Stimulated activated naive CD8-positive, alpha-beta T cell treated with anti-CD3 and anti-CD28 coated beads, Interleukin-15, Interleukin-2, amounts not matched to agents 100 ng/mL and 50 ng/mL, for 24 hours (primary cell): ENCODE measurements around the gene TM6SF1.
"Not testable (repeated sequence)": the region's sequence is repeated elsewhere in the genome, so short reads cannot be mapped to it uniquely, and the experiment has no call there.

ENCODE experiments used
- H3K27ac Mint-ChIP-seq: one replicate; pipeline ENCODE4 v1.8.0; 2021; ENCODE audit warnings: mild to moderate bottlenecking, mixed read lengths
- H3K27me3 Mint-ChIP-seq: one replicate; pipeline ENCODE4 v1.8.0; 2021; ENCODE audit warnings: mixed read lengths
- H3K36me3 Mint-ChIP-seq: one replicate; pipeline ENCODE4 v1.8.0; 2021; ENCODE audit warnings: low read depth, mixed read lengths
- H3K4me1 Mint-ChIP-seq: one replicate; pipeline ENCODE4 v1.8.0; 2021; ENCODE audit warnings: low read depth, mixed read lengths
- H3K4me3 Mint-ChIP-seq: one replicate; pipeline ENCODE4 v1.8.0; 2021; ENCODE audit warnings: mild to moderate bottlenecking, mixed read lengths
- H3K9me3 Mint-ChIP-seq: one replicate; pipeline ENCODE4 v1.8.0; 2021; ENCODE audit warnings: mixed read lengths

Gene TM6SF1

DNA sequence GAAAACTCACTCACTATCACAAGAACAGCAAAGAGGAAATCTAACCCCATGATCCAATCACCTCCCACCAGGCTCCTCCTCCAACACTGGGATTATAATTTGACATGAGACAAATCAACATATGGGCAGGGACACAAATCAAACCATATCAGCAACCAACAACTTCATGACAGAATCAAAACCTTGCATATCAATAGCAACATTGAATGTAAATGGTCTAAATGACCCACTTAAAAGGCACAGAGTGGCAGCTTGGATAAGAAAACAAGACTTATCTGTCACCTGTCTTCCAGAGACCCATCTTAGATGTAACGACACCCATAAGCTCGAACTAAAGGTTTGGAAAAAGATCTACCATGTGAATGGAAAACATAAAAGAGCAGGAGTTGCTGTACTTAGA lies 59.4 kb downstream of the TM6SF1 start:
- Mint-ChIP-seq H3K36me3 (peaks cover 11% of the 10 kb centered on the region), H3K27ac (no peak overlapping the region), H3K27me3 (peaks cover 11% of the 10 kb centered on the region), H3K4me3 (no peak overlapping the region), H3K4me1 (peaks cover 23% of the 10 kb centered on the region), H3K9me3 (peaks cover 22% of the 10 kb centered on the region)

DNA sequence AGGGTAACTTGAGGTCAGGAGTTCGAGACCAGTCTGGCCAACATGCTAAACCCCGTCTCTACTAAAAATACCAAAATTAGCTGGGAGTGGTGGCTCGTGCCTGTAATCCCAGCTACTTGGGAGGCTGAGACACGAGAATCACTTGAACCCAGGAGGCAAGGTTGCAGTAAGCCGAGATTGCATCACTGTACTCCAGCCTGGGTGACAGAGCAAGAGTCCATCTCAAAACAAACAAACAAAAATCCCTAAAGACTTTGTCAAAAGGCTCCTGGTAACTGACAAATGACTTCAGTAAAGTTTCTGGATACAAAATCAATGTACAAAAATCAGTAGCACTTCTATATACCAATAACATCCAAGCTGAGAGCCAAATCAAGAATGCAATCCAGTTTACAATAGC lies 62.1 kb downstream of the TM6SF1 start:
- Mint-ChIP-seq H3K27me3 (peaks cover 11% of the 10 kb centered on the region), H3K9me3 (peaks cover 22% of the 10 kb centered on the region)
- H3K27ac Mint-ChIP-seq, H3K4me3 Mint-ChIP-seq, H3K4me1 Mint-ChIP-seq, H3K36me3 Mint-ChIP-seq: not testable (repeated sequence)

GRCh38 chr15:83170474-83171165 lies 63.2 kb downstream of the TM6SF1 start:
- Mint-ChIP-seq H3K27ac (no peak overlapping the region), H3K4me3 (no peak overlapping the region), H3K27me3 (peaks cover 11% of the 10 kb centered on the region), H3K4me1 (no peaks in the 10 kb centered on the region), H3K36me3 (peaks cover 7% of the 10 kb centered on the region), H3K9me3 (peaks cover 22% of the 10 kb centered on the region)

DNA sequence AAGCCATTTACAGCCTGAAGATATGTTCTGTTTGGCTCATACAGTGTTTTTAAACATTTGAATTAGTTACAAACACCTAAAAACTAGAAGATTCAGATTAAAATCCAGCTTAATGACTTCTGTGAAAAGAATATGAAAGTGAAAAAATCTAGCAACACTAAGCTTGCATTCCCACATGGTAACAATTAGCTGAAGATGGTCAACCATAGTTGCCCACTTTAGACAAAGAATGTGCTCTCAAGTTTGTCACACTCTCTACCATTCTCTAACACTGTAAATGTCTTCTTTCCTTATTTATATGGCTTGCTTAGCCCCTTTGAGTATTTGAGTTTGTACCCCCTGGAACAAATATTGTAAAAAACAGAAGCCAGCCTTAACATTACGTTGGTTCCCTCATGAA lies 67.4 kb downstream of the TM6SF1 start:
- no peak overlapping the region for H3K4me3 Mint-ChIP-seq
- H3K27me3 Mint-ChIP-seq: no peaks in the 10 kb centered on the region
- H3K4me1 Mint-ChIP-seq: no peaks in the 10 kb centered on the region

GRCh38 chr15:83178390-83178789 lies 70.9 kb downstream of the TM6SF1 start:
- H3K9me3 Mint-ChIP-seq: no peaks in the 10 kb centered on the region
- H3K27ac Mint-ChIP-seq: no peak overlapping the region
- no peaks in the 10 kb centered on the region for H3K27me3 Mint-ChIP-seq
- H3K4me1 Mint-ChIP-seq: no peaks in the 10 kb centered on the region
- H3K36me3 Mint-ChIP-seq: no peaks in the 10 kb centered on the region
- no peak overlapping the region for H3K4me3 Mint-ChIP-seq

More for the DNA sequence above, 67.4 kb downstream of the TM6SF1 start:
- no peaks in the 10 kb centered on the region for H3K9me3 Mint-ChIP-seq
- no peak overlapping the region for H3K27ac Mint-ChIP-seq
- H3K36me3 Mint-ChIP-seq: no peaks in the 10 kb centered on the region

- Mint-ChIP-seq H3K9me3 (no peaks in the 10 kb centered on the region), H3K27ac (no peak overlapping the region), H3K36me3 (no peaks in the 10 kb centered on the region), H3K27me3 (no peaks in the 10 kb centered on the region), H3K4me3 (no peak overlapping the region), H3K4me1 (no peaks in the 10 kb centered on the region)
Measured at GRCh38 chr15:83178869-83179325, 71.5 kb downstream of the TM6SF1 start.

DNA sequence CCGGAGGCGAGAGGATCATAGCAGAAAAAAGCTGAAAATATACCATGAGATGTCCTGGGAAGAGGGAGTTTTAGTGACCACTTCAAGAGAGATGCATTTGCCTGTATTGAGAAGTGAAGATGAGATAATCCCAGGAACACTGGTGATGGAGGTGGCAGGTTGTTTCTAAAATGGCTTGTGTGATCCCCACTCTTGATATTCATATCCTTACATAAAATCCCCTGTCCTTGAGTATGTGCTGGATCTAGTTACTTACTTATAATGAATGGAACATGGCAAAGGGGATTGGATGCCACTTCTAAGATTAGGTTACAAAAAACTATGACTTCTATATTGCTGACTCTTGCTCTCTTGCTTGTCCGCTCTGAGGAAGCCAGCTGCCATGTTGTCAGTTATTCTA lies 78.1 kb downstream of the TM6SF1 start:
- Mint-ChIP-seq H3K4me3 (no peak overlapping the region), H3K36me3 (no peaks in the 10 kb centered on the region), H3K9me3 (no peaks in the 10 kb centered on the region), H3K27me3 (peaks cover 6% of the 10 kb centered on the region), H3K4me1 (no peaks in the 10 kb centered on the region), H3K27ac (no peak overlapping the region)
